HG03460 (cell line): ENCODE results near the gene PDCL2.
A peak's percentile ranks its signal among the peaks of the same experiment; 100 is the strongest.
"Not testable (repeated sequence)": the region's sequence is repeated elsewhere in the genome, so short reads cannot be mapped to it uniquely, and the experiment has no call there.

Source experiments
- ATAC-seq: cut with Tn5 transposase; IDR thresholded peaks from one replicate; pipeline ENCODE4 v1.9.1; 2021; ENCODE audit not compliant: unreplicated experiment

Gene PDCL2

DNA sequence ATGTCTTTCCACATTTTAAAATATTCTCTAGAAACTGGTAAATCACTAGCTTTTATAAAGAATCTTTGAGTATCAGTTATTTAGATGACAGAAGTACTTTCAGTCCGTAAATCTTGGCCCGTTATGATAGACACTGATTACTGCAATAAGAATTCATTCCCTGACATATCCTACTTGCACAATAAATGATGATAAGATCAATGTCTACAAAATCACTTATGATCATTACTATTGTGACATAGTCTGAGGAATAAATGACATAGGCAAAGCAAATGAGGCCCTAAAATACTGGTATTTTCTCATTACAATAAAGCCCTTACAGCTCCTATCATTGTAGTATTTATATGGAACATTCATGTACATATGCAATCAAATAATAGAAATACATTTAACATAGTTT lies 6.6 kb upstream of the PDCL2 start:
- ATAC-seq: no peak

DNA sequence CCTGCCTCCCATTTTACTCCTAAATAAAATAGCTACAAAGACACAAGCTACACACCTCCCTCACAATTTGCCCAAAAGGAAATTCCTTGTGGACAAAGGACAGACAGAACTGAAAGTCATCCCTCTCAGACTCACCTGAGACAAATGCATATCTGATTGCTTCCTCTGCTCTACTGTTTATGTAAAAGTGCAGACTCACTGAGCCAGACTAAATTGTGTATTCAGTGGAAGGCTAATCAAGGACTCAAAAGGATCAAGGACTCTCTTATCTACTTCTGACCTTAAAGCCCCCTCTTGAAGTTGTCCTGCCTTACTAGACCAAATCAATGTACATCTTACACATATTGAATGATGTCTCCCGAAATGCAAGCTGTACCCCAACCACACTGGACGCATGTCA lies 3.9 kb downstream of the PDCL2 start:
- ATAC-seq: no peak

- ATAC-seq: not testable (repeated sequence)
These were observed 9.3 kb downstream of the PDCL2 start for GRCh38 chr4:55582773-55583172.

GRCh38 chr4:55578341-55579010 lies 13.6 kb downstream of the PDCL2 start:
- ATAC-seq: no peak

GRCh38 chr4:55575513-55575912 lies 16.5 kb downstream of the PDCL2 start:
- no peak for ATAC-seq

- ATAC-seq: no peak
These were observed 17.8 kb downstream of the PDCL2 start for GRCh38 chr4:55574252-55574651.

GRCh38 chr4:55571806-55572205 lies 20.2 kb downstream of the PDCL2 start:
- ATAC-seq: no peak

DNA sequence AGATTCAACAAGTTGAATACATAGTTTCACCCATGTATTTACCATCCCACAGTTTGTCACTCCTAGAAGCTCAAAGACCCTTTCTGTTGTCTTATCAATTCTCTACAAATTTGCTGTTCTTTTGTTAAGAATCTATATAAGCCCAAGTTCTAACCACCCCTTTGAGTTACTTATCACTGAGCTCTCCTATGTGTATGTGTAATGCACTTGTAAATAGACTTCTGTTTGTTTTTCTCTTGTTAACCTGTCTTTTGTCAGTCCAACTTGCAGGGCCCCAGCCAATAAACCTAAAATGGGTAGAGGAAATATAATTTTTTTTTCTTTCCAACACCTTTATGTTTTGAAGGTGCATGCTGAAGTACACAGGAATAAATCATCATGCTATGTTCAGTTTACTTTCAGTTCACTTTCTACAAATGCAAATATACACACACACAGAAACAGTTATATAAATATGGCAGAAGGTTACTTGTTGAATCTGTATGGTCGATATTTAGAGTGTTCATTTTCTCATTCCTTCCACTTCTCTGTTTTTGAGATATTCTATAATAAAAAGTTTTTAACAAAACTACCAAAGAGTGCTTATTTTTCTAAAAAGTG lies 23.0 kb downstream of the PDCL2 start:
- no peak for ATAC-seq

GRCh38 chr4:55561889-55562288 lies 30.2 kb downstream of the PDCL2 start:
- ATAC-seq: peak; percentile 95

- no peak for ATAC-seq
These were observed 31.9 kb downstream of the PDCL2 start for GRCh38 chr4:55560096-55560495.

DNA sequence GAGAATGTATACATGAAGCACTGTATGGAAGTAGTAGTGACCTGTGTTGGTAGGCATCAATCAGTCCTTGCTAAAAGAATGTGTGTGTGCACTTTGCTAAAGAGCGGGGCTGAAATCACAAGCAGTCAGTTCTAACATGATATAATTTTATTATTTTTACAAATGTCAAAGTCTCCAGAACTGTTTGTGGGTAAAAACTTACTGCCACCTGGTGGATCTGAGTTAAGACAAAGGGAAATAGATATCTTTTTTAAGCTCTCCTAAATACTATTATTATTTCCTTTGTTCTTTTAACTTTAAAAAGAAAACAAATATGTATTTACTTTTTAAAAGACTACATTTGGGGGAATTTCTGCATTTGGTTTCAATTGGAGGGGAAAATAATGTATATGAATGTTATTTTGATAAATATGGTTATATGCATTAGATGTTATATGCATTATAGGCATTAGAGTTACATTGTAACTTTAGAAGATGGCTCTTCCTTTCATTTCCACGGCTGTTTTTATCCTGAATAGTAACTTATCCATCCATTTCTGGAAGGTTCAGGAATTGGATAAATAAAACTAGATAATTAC lies 37.5 kb downstream of the PDCL2 start:
- no peak for ATAC-seq

DNA sequence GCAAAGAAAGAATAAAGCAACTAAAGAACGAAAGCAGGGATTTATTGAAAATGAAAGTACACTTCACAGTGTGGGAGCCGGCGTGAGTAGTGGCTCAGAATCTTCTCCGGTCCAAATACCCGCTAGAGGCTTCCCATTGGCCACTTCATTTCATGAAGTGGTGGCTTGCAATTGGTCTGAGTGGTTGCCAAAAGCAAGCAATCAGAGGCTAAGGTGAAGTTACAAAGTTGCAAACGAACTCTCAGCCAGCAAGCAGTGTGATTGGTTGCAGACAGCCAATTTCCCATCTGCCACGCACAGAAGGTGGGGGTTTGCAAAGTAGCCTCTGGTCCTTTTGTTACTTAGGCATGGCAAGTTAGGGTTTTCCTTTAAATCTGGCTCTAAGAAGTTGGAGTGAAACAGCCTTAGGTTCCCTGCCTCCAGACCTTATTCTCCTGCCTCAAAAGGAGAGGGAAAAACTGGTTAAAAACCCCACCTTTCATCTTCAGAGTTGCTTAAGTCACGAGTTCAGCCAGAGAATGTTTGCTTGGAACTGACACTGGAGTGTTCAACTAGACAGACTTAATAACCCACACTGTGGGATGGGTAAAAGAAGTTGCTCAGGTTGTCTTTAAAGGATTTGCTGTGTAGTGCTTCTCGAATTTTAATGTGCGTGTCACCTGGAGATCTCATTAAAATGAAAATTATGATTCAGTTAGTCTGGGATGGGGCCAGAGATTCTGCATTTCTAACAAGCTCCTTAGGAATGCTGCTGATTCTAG lies 38.4 kb downstream of the PDCL2 start:
- no peak for ATAC-seq

DNA sequence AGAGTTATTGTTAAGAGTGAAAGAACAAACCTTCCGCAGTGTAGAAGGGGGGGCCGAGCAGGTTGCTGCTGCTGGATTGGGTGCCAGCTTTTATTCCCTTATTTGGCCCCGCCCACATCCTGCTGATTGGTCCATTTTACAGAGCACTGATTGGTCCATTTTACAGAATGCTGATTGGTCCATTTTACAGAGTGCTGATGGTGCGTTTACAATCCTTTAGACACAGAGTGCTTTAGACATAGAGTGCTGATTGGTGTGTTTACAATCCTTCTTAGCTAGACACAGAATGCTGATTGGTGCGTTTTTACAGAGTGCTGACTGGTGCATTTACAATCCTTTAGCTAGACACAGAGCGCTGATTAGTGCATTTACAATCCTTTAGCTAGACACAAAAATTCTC lies 40.1 kb downstream of the PDCL2 start:
- ATAC-seq: not testable (repeated sequence)

DNA sequence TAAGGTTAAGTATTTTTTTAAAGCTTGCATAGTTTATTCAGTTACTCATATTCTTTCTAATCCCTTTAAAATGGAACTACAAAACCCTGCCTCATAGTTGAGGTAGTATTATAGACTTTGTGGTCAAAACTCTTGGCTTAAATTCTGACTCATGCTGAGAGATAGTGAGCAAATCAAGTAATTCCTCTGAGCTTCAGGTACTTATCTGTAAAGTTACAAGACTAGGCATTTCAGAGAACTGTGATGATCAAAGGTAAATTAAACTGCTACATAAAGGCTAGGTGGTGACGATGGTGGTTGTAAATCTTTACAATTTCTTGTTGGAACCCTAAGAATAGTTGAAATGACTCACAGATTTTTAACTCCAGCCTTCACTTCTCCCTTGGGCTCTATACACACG lies 42.2 kb downstream of the PDCL2 start:
- no peak for ATAC-seq

DNA sequence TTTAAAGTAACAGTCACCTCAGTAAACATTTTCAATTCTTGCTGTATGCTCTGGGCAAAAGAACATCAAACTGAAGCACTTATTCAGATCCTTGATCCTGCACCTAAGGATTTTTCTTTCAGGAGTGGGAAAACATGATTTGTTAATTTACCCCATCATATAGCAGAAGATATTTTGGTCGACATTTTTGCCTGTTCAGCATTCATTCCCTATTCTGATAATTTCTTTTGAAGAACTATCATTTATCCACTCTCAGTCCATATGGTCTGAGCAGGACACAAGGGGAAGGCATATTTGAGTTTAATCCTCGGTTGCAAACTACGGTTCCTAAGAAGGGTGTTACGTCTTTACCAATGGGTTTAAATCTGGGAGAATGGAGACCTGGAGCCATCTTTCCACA lies 44.1 kb downstream of the PDCL2 start:
- ATAC-seq: no peak

- no peak for ATAC-seq
These were observed 44.6 kb downstream of the PDCL2 start for GRCh38 chr4:55547466-55547770.

DNA sequence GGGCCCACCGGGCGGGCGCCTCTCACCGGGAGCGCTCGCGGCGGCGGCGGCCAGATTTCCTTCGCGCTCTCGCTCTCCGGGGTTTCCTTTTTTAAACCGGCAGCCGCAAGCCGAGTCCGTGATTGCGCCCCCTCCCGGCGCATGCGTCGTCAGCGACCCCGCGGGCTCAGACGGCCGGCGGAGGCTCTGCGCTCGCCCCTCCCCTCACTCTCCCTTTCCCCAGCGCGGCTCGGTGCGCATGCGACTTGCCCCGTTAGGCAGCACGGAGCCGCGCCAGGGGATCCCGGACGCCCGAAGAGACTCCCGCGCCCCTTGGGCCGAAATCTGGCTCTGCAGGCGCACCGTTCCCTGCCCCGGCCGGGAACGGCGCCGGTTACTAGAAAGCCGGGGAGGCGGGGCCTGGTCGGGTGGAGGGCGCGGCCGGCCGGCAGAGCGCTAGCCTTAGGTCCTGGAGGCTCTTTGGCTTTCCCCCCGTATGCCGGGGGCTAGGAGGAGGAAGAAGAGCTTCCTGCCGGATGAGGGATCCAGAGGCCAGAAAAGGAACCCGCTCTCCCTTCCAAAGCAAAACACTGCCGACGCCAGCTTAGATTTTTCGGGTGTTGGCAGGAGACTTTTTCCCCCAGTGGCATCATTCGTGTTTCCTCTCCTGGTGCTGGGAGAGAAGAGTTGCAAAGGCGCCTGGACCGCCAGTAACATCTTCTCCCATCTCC lies 45.1 kb downstream of the PDCL2 start, which contains the start of gene CLOCK:
Gene CLOCK (minus strand): TSS at position 154 of the 710 bp plus-strand sequence. CDS start 64,124 bp downstream, outside the sequence.
- ATAC-seq: peak; percentile 76

DNA sequence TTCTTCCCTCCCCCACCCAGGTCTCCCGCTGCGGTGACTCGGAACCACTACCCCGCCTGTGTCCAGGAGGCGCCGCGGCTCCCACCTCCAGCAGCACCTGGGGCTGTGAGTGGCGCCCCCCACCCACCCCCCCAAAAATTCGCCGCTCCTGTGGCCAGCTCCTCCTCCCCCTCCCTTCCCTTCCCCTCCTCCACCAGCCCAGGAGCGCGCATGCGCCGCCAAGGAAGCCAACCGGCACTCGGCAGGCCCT lies 45.6 kb downstream of the PDCL2 start:
- peak; percentile 36 for ATAC-seq

- peak; percentile 39 for ATAC-seq
These were observed 46.2 kb downstream of the PDCL2 start for GRCh38 chr4:55545641-55546505.

- no peak for ATAC-seq
These were observed 46.9 kb downstream of the PDCL2 start for GRCh38 chr4:55545151-55545550.

DNA sequence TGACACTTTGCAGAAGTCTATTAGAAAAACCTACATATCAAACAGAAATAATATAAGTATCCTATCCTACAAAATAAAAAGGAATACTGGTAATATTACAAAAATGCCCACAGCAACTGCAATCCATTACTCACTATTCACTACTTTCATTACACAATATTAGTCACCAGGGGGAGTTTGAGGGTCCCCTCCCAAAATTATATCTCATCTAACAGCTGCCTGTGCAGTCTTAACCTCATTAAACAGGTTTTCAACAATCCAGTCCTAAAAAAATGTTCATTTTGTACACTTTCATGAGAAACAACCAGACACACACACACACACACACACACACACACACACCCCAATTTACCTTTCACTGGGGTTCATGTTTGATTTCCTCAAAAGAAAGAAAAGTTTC lies 48.2 kb downstream of the PDCL2 start:
- ATAC-seq: no peak
